Astrocyte of the hippocampus (primary cell): ENCODE measurements around the gene SIGLEC7.

ENCODE experiments used
- DNase-seq: peaks from one replicate; pipeline ENCODE4 v3.0.0; 2011; ENCODE audit warnings: low read depth, low spot score

SIGLEC7 gene

DNA sequence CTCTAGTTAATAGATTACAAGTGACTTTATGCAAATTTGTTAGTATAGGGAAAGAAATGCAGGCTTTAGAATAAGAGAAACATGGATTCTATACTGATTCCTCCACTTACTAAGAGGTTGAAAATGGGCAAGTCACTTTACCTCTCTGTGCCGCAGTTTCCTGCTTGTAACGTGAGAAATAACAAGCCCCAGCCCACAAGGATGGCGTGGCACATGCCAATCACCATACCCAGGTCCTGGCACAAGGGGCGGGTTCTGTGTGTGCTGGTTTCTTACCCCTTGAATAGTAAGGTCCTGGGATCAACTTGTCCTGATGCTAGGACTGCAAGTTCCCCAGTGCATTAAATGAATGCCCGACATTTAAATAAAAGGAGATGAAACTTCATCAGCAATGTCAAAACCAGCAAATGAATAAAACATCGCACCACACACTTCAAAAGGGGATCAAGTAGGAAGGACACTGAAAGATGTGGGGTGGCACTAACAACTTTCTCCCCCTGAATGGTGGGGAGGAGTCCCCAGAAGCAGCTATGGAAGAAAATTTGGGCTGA is 25.3 kb upstream of the SIGLEC7 start:
- DNase-seq = no peak

- no peak for DNase-seq
Observed at GRCh38 chr19:51119101-51119500, 23.0 kb upstream of the SIGLEC7 start.

DNA sequence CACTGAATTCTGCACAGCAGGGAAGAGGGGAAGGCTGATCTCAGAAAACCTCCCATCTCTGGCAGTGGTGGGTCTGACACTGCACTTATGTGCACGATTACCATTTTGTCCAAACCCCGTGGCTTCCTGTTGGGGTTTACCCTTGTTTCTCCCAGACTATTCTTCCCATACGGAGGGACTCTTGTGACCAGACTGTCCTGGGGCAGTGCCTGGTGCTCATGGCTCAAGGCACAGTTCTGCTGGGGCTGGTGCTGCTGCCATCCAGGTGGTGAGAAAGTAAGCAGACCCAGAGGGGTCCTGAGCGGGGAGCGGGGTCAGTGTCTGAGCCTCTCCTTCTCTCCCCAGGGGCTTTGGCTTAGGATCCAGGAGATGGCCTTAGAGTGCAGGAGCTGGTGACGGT is 22.5 kb upstream of the SIGLEC7 start:
- no peak for DNase-seq

DNA sequence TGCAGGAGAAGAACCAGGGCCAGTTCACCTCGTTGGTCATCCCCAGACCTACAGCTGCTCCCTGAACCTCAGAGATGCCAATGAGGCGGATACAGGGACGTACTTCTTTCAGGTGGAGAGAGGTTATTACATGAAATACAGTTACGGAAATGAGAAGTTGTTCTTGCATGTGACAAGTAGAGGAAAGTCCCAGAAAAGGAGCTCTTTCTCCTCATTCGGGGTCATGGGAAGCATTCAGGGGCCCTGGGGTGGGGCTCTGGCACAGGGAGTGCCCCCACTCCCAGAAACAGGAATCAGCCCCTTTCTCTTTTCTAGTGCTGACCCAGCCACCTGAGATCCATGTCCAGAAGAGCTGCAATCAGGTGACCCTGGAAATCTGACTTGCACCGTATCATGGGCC is 21.9 kb upstream of the SIGLEC7 start:
- no peak for DNase-seq

DNA sequence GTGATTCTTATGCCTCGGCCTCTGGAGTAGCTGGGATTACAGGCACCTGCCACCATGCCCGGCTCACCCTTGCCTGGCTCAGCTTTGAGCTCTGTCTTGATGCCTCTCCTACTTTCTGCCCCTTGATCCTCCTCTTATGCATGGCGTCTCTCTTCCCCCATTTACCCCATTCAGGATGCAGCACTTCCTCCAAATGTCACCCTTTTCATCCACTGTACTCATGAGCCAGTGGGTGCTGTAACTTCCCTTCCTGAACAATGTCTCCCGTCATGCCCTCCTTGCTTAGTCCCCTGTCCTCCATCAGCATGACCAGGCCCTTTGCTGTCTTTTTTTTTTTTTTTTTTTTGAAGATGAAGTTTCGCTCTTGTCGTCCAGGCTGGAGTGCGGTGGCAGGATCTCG is 20.8 kb upstream of the SIGLEC7 start:
- no peak for DNase-seq

DNA sequence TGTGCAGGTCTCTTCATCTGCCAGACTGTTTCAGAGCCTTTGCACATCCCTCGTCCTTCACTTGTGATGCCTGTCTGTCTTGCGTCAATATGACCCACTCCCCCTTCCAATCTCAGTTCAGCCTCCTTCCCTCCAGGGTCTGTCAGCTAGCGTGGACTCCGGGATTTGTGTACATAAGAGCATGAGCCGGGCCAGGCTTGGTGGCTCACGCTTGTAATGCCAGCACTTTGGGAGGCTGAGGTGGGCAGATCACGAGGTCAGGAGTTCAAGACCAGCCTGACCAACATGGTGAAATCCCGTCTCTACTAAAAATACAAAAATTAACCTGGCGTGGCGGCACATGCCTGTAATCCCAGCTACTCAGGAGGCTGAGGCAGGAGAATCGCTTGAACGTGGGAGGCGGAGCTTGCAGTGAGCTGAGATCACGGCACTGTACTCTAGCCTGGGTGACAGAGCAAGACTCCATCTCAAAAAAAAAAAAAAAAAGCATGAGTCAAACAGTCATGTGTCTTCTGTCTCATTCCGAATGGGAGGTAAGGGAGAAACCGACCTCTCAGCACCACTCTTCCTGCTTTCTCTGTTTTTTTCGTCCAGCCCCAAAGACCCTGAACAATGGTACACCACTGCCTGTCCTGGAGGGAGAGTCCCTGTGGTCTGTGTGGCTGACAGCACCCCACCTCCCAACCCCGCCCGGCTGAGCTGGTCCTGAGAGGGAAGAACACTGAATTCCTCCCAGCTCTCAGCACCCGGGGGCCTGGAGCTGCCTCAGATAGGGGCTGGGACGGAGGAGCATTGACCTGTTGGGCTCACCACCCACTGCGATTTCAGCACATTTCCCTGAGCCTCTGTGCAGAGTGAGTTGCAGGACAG is 19.8 kb upstream of the SIGLEC7 start:
- DNase-seq = no peak

DNA sequence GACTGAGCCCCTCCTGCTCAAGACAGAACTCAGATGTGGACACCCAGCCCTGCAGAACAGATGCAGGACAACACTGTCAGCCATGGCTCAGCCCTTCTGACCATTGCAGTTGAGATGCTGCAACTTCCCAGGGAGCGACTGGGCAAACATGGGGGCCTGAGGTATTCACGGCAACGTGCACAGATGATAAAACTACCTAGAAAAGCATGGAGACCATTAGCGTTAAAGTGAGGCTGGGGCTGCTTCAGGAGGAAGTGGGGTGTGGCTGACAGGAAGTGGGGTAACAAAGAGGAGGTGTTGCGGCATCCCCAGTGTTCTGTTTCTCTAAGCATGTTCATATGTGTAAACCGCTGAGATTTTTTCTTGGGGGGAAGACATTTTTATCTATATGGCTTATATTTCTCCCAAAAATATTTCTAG is 18.7 kb upstream of the SIGLEC7 start:
- DNase-seq = no peak

- DNase-seq = no peak
Observed at GRCh38 chr19:51123802-51124201, 18.3 kb upstream of the SIGLEC7 start.

GRCh38 chr19:51124216-51124615 is 17.9 kb upstream of the SIGLEC7 start:
- no peak for DNase-seq

- no peak for DNase-seq
Observed at GRCh38 chr19:51124729-51125128, 17.4 kb upstream of the SIGLEC7 start, which contains the start of gene SIGLEC9. TSS of gene SIGLEC9 (plus strand) at chr19:51124906. CDS start at chr19:51124975, 69 bp downstream.

DNA sequence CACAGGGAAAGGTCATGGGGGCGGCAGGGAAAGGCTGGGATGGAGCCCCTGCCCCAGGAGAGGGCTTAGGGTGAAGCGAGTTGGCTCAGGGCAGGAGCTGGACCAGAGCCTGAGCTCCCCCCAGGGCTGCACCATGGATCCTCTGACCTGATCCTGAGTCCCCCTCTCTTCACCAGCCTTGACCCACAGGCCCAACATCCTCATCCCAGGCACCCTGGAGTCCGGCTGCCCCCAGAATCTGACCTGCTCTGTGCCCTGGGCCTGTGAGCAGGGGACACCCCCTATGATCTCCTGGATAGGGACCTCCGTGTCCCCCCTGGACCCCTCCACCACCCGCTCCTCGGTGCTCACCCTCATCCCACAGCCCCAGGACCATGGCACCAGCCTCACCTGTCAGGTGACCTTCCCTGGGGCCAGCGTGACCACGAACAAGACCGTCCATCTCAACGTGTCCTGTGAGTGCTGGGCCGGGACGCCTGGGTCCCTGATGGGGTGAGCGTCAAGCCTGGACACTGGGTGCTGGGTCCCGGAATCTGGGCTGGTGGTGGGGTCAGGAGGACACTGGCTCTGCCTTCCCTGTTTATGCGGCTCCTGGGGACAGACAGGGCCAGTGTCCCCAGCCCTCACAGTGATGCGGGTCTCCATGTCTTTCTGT is 16.6 kb upstream of the SIGLEC7 start:
- DNase-seq = no peak

DNA sequence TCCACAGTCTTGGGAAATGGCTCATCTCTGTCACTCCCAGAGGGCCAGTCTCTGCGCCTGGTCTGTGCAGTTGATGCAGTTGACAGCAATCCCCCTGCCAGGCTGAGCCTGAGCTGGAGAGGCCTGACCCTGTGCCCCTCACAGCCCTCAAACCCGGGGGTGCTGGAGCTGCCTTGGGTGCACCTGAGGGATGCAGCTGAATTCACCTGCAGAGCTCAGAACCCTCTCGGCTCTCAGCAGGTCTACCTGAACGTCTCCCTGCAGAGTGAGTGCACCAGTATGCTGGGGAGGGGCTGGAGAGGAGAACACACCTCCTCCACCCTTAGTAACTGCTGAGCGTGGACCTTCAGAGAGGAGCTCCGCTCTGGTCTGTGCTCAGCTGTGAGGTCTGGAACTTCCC is 15.1 kb upstream of the SIGLEC7 start:
- no peak for DNase-seq

DNA sequence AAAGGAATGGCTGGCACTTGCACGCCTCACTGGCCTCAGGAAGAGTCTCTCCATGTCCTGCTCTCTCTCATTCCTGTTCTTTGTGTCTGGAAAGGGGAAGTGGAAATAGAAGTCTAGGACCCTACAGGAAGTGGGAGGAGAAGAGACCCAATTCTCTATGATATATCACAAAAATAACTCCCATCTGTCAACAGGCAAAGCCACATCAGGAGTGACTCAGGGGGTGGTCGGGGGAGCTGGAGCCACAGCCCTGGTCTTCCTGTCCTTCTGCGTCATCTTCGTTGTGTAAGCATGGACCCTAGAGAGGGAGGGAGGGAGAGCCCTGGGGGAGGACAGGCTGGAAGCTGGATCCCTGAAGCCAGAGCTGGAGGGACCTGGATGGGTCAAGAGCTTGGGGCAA is 14.3 kb upstream of the SIGLEC7 start:
- no peak for DNase-seq

- no peak for DNase-seq
Observed at GRCh38 chr19:51128227-51128626, 13.9 kb upstream of the SIGLEC7 start.

GRCh38 chr19:51129716-51130115 is 12.4 kb upstream of the SIGLEC7 start:
- no peak for DNase-seq

DNA sequence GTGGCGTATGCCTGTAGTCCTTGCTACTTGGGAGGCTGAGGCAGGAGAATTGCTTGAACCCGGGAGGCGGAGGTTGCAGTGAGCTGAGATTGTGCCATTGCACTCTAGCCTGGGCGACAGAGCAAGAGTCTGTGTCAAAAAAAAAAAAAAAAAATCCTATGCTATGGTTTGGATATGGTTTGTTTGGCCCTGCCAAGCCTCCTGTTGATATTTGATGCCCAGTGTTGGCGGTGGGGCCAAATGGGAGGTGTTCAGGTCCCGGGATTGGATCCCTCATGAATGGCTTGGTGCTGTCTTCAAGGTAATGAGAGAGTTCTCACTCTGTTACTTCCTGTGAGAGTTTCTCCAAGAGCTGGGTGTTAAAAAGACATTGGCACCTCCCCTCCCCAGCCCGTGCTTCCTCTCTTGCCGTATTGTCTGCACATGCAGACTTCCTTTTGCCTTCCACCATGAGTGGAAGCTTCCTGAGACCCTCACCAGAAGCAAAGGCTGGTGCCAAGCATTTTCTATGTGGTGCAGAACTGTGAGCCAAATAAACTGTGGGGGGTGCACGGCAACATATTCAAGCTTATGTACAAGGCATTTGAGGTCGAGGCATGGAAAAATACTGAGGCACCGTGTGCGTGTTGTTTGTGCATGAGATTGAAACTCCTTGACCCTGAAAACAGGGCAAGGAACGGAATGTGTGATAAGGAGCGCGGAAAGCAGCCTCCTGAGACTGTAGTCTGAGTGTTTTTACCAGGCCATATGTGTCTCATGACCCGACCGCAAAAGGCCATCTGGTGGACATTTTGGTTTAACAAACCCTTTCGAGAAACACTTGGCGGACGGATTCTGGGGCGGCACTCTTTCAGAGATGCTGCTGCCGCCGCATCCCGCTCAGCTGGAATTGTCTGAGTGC is 10.1 kb upstream of the SIGLEC7 start:
- no peak for DNase-seq

GRCh38 chr19:51135004-51135403 is 7.1 kb upstream of the SIGLEC7 start:
- no peak for DNase-seq

- no peak for DNase-seq
Observed at GRCh38 chr19:51135986-51136762, 5.9 kb upstream of the SIGLEC7 start.

DNA sequence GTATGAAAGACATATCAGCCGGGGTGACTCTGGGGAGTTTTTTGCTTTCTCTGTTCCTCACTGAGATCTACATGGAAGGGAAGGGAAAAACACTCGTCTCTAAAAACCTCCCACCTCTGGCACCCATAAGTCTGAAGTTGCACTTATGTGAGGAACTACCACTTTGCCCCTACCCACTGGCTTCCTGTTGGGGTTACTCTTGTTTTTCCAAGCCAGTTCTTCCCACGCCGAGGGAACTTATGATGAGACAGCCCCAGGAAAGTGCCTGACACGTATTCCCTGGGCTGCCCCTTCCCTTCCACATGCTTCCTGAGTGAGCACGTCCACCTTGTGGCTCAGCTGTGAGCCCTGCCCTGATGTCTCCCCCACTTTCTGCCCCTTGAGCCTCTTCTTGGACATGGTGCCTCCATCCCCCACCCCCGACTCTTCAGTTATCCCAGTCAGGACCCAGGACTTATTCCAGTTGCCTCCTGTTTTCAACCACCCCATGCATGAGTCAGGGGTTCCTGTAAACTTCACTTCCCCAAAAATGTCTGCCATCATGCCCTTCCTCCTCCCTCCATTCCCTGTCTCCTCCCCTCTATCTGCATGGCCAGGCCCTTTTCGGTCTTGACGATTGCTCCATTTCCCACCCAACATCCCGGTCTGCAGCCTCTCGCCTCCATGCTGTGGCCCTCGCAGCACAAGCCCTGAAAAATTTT is 5.1 kb upstream of the SIGLEC7 start:
- no peak for DNase-seq

GRCh38 chr19:51137792-51138425 is 4.2 kb upstream of the SIGLEC7 start:
- no peak for DNase-seq
